Transverse colon (tissue), 4 donors: Measurements from ENCODE around the gene HIBCH.

Source experiments
- CTCF ChIP-seq, 5 experiments: fragments of 200-600 bp in 3 of 5; fragments of 450-650 bp in 2 of 5; sonication (generic) in 3 of 5; IDR thresholded peaks; 1 replicate in 2 of 5; 2 replicates in 3 of 5; pipeline ENCODE4 v1.5.1; 2016 to 2017; ENCODE audit warnings: antibody characterized with exemption in 5 of 5, inconsistent platforms in 3 of 5, mild to moderate bottlenecking in 2 of 5, moderate library complexity in 1 of 5
- EP300 ChIP-seq: sonication (generic); formaldehyde crosslinking; IDR thresholded peaks from one replicate; pipeline ENCODE4 v1.6.1; 2017; ENCODE audit warnings: antibody characterized with exemption, low read depth
- POLR2A ChIP-seq: fragments of 450-650 bp; IDR thresholded peaks from one replicate; pipeline ENCODE4 v1.6.1; 2016; ENCODE audit warnings: antibody characterized with exemption, mild to moderate bottlenecking, moderate library complexity
- POLR2AphosphoS5 ChIP-seq, 3 donors: sonication (generic); formaldehyde crosslinking; IDR thresholded peaks; one replicate each; pipeline ENCODE4 v1.6.1; 2016; ENCODE audit warnings: antibody characterized with exemption in 3 of 3

- no peak for TF ChIP-seq POLR2AphosphoS5 (IDR thresholded peaks at IDR 0.05)
- TF ChIP-seq POLR2A, result no peak
- no peak for TF ChIP-seq CTCF (IDR thresholded peaks at IDR 0.05)
- no peak for TF ChIP-seq EP300
Observed at GRCh38 chr2:190182071-190182524, 137.5 kb downstream of the HIBCH start.
